Stimulated activated CD8-positive, alpha-beta memory T cell treated with anti-CD3 and anti-CD28 coated beads, Interleukin-7, amount 100 ng/mL, for 1 hour (primary cell): ENCODE data around the gene ACTR6.
"Not testable (repeated sequence)": the region's sequence is repeated elsewhere in the genome, so short reads cannot be mapped to it uniquely, and the experiment has no call there.

Experiments
- DNase-seq, 2 donors: peaks; one replicate each; pipeline ENCODE4 v3.0.0-alpha.2; 2020; ENCODE audit warnings: low read depth in 2 of 2

ACTR6 gene

DNA sequence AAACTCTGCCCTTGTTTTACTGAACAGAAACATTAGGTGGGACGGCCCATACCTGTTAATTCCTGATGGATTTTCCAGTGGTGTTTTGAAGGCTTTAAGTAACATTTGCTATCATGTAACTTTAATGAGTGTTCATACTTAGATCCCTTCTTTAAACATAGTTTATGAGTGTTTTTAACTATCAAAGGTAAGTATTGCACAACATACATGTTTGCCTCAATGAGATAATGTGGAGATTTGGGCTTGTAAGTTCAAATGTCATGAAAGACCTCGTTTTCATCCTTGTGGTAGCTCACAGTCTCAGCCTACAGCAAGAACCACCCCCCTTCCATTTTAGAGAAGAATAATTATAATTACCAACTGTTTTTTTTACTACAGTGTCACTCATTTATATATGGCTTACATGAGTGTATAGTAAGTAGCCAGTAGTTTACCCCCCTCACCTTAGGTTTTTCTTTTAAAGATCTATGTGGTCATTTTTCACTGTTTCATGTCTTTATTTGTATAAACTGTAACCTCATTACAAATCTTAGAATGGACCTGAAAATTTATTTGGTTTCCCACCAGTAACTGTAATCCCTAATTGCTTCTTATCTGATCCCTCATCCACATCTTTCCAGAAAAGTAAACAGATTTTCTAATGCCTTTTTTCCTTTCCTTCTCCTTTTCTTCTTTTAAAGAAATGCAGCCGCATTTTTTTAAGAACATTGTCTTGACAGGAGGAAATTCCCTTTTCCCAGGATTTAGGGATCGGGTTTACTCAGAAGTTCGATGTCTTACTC lies 18.9 kb downstream of the ACTR6 start:
- DNase-seq: no peak

DNA sequence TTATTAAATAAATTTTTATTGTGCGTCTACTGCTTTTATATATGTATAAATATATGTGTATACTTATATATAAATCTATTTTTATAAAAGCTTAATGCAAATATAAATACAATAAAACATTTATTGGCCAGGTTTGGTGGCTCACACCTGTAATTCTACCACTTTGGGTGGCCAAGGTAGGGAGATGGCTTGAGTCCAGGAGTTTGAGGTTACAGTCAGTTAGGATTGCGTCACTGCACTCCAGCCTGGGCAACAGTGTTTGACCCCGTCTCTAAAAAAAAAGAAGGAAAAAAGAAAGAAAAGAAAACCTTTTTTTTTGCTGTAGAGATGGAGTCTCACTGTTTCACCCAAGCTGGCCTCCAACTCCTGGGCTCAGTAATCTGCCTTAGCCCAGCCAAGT lies 20.9 kb downstream of the ACTR6 start:
- no peak for DNase-seq

- DNase-seq: not testable (repeated sequence)
Measured at GRCh38 chr12:100222173-100222572, 21.6 kb downstream of the ACTR6 start.

DNA sequence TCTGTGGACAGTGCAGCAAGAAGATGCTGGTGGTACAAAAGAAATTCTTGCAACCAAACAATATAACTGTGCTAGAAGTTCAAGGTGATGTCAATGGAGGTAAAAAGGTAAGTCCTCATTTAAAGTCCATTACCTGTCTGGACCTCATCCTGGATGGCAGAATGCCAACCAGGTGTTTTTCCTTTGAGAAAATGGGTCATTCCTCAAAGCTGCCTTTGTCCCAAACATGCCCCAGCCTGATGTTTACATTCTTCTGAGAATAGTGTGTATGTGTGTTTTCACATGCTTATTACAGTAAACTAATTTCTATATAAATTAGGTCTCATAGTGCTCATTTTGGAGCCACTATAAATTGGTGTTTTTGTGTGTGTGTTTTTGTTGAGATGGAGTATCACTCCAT lies 24.9 kb downstream of the ACTR6 start:
- no peak for DNase-seq

GRCh38 chr12:100229036-100229635 lies 28.5 kb downstream of the ACTR6 start:
- DNase-seq: no peak

GRCh38 chr12:100229876-100230275 lies 29.3 kb downstream of the ACTR6 start:
- no peak for DNase-seq

DNA sequence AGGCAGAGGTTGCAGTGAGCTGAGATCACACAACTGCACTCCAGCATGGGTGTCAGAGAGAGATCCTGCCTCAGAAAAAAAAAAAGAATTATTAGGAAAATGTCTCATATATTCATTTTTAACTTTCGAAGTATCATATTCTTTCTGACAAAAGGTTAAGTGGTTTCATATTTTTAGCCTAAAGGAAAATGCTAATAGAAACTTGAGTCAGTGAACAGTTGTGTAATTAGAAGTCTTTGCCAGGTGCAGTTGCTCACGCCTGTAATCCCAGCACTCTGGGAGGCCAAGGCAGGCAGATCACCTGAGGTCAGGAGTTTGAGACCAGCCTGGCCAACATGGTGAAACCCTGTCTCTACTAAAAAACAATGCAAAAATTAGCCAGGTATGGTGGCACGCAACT lies 31.3 kb downstream of the ACTR6 start:
- DNase-seq: not testable (repeated sequence)

- DNase-seq: no peak
Measured at GRCh38 chr12:100234166-100234565, 33.6 kb downstream of the ACTR6 start.

GRCh38 chr12:100234591-100235304 lies 34.1 kb downstream of the ACTR6 start:
- DNase-seq: no peak

- no peak for DNase-seq
Measured at GRCh38 chr12:100238801-100239200, 38.2 kb downstream of the ACTR6 start.

GRCh38 chr12:100239589-100239988 lies 39.0 kb downstream of the ACTR6 start:
- no peak for DNase-seq

DNA sequence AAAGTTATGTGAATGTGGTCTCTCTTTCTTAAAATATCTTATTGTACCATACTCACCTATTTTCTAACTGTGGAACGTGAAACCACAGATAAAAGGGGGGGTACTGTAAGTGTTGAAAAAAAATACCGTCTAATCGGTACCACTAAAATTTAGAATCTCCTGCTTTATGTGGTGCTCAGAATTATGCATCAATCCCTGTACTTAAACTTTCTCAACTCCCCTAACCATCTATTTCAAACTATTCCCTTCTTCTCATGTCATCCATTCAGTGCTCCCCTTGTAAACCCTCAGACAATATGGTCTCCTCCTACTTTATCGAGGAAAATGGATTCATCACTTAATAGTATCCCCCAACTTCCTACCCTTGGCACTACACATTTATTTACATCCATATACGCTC lies 42.5 kb downstream of the ACTR6 start:
- DNase-seq: no peak

- DNase-seq: no peak
Measured at GRCh38 chr12:100247765-100248164, 47.1 kb downstream of the ACTR6 start.

DNA sequence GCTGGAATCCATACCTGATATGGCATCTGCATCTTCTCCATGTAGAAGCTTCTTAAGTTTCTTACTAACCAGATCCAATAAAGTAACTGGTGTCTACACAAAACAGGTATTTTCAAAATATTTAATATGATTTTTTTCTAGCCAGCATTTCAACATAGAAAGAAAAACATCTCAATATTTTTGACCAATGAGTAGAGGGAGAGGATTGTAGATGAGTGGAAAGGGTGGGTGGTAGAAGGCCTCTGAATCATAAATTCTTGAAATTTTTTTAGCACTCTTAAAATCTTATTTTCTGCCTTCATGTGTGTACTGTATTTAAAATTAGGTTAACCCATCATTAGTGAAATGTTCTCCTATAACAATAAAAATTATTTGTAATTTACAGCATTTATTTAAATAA lies 48.3 kb downstream of the ACTR6 start:
- DNase-seq: no peak

- DNase-seq: no peak
Measured at GRCh38 chr12:100249941-100250340, 49.3 kb downstream of the ACTR6 start.

DNA sequence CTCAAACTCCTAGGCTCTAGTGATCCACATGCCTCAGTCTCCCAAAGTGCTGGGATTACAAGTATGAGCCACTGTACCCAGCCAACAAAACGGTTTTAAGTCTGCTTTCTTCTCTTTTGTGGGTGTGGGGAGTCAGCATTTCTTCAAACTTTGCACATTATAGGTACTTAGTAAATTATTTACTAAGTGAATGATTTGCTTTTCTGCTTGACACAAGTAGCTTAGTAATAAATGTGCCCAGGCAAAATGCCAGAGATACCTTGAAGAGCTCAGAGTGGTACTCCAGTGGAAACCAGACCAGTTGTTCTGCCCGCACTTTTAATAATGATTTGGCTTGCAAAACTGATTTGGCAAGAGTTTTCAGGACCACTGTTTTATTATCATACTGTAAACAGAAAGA lies 51.3 kb downstream of the ACTR6 start:
- no peak for DNase-seq

- no peak for DNase-seq
Measured at GRCh38 chr12:100253437-100253836, 52.8 kb downstream of the ACTR6 start.

DNA sequence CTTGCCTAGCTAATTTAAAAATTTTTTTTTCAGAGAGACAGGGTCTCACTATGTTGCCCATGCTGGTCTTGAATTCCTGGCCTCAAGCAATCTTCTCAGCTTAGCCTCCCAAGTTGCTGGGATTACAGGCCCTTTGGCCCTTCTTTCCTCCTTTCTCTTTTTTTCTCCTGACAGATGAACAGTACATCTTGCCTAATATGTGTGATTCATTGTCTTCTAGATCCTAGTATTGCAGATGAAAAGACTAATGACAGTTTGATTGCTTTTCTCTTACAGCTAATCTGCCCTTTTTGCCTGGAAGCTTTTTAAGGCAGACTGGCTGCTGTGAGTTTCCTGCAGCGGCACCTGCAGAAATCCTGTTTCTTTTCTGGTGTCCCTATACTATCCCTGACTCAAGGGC lies 54.3 kb downstream of the ACTR6 start:
- no peak for DNase-seq

- no peak for DNase-seq
Measured at GRCh38 chr12:100258127-100258526, 57.5 kb downstream of the ACTR6 start.

DNA sequence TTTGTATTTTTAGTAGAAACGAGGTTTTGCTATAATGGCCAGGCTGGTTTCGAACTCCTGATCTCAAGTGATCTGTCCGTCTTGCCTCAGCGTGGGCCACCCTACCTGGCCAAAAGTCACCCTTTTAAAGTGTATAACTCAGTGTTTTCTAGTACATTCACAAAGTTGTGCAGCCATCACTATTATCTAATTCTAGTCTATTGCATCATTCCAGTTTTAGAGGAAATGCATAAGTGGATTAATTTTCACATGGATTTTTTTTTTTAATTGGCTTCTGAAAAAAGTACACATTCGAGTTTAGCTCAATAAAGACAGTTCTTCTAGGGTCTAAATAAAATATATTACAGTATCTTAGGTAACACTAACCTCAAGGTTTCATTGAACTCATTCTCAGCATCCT lies 62.5 kb downstream of the ACTR6 start:
- DNase-seq: no peak

GRCh38 chr12:100265107-100265506 lies 64.5 kb downstream of the ACTR6 start:
- DNase-seq: not testable (repeated sequence)

GRCh38 chr12:100265732-100266584 lies 65.3 kb downstream of the ACTR6 start:
- no peak for DNase-seq
